Activated T-cell treated with anti-CD3 and anti-CD28 coated beads, Interleukin-2, amount 50 U/mL, for 4 hours (primary cell): ENCODE measurements around the gene MUC2. TPM values are rescaled to one million over a fixed set of nuclear protein-coding genes. Genes with fewer than 3 reads are reported as not detected.
A peak's percentile ranks its signal among the peaks of the same experiment; 100 is the strongest.
"Not testable (repeated sequence)": the region's sequence is repeated elsewhere in the genome, so short reads cannot be mapped to it uniquely, and the experiment has no call there.

Experiments
- ATAC-seq, 2 donors: fragments of 200-7000 bp; cut with Tn5 transposase; one replicate each; pipeline ENCODE4 v1.10.0; 2021
- DNase-seq: peaks from one replicate; pipeline ENCODE4 v3.0.0-alpha.2; 2020
- H3K27me3 Mint-ChIP-seq: one replicate; pipeline ENCODE4 v1.8.0; 2021; ENCODE audit warnings: low read depth, mixed read lengths
- H3K36me3 Mint-ChIP-seq: one replicate; pipeline ENCODE4 v1.8.0; 2022; ENCODE audit warnings: mixed read lengths; ENCODE audit not compliant: insufficient read depth
- H3K4me1 Mint-ChIP-seq: one replicate; pipeline ENCODE4 v1.8.0; 2021; ENCODE audit warnings: low read depth, mixed read lengths
- H3K4me3 Mint-ChIP-seq: one replicate; pipeline ENCODE4 v1.8.0; 2021; ENCODE audit warnings: mild to moderate bottlenecking, moderate library complexity, mixed read lengths
- H3K9me3 Mint-ChIP-seq: one replicate; pipeline ENCODE4 v1.8.0; 2021; ENCODE audit warnings: mixed read lengths
- total RNA-seq, 3 donors: library from RNA; stranded (reverse); gene quantifications; one replicate each; pipeline ENCODE4 v1.2.1, GENCODE V29; 2021

MUC2 gene
- total RNA-seq, 3 donors from 2014 or later, result 0.08 to 0.30 (median 0.24) TPM

DNA sequence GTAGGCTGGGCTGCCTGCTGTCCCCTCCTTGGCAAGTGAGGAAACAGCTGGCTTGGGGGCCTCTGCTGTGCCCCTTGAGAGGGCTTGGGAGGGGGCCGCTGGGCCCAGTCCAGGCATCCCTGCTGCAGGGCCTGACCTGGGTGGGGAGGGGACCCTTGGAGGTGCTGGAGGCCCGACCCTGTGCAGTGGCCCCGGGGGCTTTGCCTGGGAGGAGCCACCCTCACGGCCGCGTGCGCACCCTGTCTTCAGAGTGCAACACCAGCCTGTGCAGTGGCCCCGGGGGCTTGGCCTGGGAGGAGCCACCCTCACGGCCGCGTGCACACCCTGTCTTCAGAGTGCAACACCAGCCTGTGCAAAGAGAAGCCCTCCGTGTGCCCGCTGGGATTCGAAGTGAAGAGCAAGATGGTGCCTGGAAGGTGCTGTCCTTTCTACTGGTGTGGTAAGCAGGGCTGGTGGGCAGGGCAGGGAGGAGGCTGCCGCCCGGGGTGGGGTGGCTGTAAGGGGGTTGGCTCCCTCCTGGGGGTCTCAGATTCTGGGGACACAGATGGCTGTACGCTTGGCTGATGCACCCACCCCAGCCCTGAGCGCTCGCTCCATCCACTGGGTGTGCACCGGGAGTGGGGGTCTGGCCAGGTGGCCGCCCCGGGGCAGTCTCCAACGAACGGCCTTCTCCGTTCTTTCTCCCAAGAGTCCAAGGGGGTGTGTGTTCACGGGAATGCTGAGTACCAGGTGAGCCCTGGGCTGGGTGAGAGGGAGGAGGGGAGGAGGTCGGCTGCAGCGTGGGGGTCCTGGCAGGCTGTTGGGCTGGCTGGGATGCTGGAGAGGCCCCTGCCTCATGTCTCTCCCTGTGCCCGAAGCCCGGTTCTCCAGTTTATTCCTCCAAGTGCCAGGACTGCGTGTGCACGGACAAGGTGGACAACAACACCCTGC lies 32.9 kb downstream of the MUC2 start:
- no peak for ATAC-seq

DNA sequence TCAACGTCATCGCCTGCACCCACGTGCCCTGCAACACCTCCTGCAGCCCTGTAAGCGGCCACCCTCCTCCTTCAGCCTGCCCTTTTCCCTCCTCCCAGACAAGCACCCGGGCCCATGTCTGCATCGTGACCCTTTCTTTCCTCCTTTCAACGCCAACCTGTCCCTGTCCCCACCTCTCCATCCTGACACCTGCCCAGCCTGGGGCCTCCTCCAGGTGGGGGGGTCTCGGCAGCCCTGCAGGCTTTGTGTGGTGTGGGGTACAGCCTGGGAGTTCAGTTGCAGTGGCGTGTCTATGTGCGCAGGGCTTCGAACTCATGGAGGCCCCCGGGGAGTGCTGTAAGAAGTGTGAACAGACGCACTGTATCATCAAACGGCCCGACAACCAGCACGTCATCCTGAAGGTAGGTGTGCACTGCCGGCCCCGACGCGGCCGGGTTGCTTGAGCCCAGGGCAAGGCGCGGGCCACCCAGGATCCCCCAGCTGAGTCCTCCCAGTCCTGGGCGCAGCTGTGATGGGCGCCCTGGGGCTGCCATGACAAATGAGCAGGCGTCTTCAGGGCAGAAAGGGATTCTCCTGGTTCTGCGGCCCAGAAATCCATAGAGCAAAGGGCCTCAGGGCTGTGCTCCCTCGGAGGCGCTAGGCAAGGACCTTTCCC lies 33.7 kb downstream of the MUC2 start:
- Mint-ChIP-seq H3K4me1 (no peaks in the 10 kb centered on the region), H3K36me3 (no peaks in the 10 kb centered on the region), H3K4me3 (no peak overlapping the region), H3K27me3 (peaks cover 3% of the 10 kb centered on the region), H3K9me3 (no peaks in the 10 kb centered on the region)
- ATAC-seq, result no peak
- no peak for DNase-seq

More for the DNA sequence above, 32.9 kb downstream of the MUC2 start:
- no peaks in the 10 kb centered on the region for H3K4me1 Mint-ChIP-seq
- no peak overlapping the region for H3K4me3 Mint-ChIP-seq
- H3K36me3 Mint-ChIP-seq, result no peaks in the 10 kb centered on the region
- peaks cover 3% of the 10 kb centered on the region for H3K27me3 Mint-ChIP-seq
- H3K9me3 Mint-ChIP-seq, result no peaks in the 10 kb centered on the region
- no peak for DNase-seq

DNA sequence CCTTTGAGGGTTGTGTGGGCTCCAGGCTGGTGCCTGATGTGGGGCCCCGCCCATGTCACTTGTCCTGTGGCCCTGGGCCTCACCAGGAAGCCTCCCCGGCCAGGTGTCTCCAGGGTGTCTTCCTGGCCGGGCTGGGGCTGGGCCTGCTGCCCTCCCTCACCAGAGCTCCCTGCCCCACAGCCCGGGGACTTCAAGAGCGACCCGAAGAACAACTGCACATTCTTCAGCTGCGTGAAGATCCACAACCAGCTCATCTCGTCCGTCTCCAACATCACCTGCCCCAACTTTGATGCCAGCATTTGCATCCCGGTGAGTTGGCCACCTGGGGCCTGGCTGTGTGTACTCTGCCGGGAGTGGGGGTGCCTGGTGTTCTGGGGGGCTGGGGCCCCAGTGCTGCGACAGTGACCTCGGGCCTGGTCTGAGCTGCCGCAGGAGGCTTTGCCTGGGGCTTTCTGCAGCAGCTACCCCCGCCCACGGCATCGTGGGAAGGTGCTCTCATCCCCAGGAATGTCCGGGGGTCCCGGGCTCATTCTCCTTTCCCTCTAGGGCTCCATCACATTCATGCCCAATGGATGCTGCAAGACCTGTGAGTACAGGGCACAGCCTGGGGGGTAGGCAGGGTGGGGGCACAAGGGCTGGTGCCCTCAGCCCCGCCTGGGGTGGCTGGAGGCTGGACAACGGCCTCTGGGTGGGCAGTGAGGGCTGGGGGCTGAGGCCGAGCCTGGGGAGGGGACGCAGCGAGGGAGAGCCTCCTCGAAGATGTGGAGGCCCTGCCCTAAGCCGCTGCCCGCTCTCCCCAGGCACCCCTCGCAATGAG lies 34.6 kb downstream of the MUC2 start:
- Mint-ChIP-seq H3K9me3 (no peaks in the 10 kb centered on the region), H3K4me3 (no peak overlapping the region), H3K27me3 (peaks cover 3% of the 10 kb centered on the region), H3K4me1 (no peaks in the 10 kb centered on the region), H3K36me3 (no peaks in the 10 kb centered on the region)
- no peak for ATAC-seq
- DNase-seq, result no peak

DNA sequence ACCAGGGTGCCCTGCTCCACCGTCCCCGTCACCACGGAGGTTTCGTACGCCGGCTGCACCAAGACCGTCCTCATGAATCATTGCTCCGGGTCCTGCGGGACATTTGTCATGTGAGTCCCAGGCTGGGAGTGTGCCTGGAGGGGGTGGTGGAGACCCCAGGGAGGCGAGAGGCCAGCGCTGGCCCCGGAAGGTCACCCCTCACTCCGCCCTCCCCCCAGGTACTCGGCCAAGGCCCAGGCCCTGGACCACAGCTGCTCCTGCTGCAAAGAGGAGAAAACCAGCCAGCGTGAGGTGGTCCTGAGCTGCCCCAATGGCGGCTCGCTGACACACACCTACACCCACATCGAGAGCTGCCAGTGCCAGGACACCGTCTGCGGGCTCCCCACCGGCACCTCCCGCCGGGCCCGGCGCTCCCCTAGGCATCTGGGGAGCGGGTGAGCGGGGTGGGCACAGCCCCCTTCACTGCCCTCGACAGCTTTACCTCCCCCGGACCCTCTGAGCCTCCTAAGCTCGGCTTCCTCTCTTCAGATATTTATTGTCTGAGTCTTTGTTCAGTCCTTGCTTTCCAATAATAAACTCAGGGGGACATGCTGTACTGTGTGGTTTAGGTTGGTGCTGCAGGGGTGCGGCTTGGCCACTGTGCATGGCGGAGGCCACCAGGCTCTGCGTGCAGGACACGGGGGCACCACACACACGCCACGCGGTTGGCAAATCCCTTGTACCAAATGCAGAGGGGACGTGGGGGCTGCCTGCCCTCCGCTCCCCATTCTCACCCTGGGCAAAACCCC lies 35.4 kb downstream of the MUC2 start:
- no peak overlapping the region for H3K4me3 Mint-ChIP-seq
- DNase-seq, result no peak
- no peaks in the 10 kb centered on the region for H3K4me1 Mint-ChIP-seq
- no peak for ATAC-seq
- H3K27me3 Mint-ChIP-seq, result peaks cover 3% of the 10 kb centered on the region
- H3K9me3 Mint-ChIP-seq, result no peaks in the 10 kb centered on the region
- H3K36me3 Mint-ChIP-seq, result no peaks in the 10 kb centered on the region

DNA sequence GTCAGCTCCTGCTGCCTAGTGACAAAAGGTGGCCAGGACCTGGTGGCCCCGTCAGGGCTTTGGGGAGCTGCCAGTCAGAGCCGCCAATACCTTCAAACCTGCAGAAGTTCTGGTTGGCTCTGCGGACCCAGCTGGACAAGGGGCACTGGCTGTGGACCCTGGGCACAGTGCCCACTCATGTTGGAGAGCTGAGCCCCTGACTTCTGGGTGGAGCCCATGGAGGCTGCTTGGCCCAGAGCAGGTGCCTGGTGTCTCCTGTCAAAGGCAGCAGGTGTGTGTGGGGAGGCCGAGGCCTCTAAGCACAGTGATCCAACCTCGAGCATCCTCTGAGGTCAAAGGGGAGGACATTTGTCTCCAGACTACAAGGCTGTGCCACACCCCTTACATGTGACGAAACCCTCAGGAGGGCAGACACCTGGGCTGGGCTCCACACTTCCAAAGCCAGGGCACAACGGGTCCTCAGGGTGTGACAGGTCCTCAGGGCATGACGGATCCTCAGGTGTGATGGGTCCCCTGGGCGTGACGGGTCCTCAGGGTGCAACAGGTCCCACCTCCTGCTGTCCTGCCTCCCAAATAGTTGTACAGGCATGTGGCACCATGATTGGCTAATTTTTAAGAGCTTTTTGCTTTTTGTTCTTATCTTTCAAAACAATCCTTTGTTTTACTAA lies 37.0 kb downstream of the MUC2 start:
- H3K4me3 Mint-ChIP-seq, result no peak overlapping the region
- H3K9me3 Mint-ChIP-seq, result no peaks in the 10 kb centered on the region
- no peak for ATAC-seq
- H3K27me3 Mint-ChIP-seq, result peaks cover 3% of the 10 kb centered on the region
- no peaks in the 10 kb centered on the region for H3K36me3 Mint-ChIP-seq
- no peaks in the 10 kb centered on the region for H3K4me1 Mint-ChIP-seq
- DNase-seq, result no peak

DNA sequence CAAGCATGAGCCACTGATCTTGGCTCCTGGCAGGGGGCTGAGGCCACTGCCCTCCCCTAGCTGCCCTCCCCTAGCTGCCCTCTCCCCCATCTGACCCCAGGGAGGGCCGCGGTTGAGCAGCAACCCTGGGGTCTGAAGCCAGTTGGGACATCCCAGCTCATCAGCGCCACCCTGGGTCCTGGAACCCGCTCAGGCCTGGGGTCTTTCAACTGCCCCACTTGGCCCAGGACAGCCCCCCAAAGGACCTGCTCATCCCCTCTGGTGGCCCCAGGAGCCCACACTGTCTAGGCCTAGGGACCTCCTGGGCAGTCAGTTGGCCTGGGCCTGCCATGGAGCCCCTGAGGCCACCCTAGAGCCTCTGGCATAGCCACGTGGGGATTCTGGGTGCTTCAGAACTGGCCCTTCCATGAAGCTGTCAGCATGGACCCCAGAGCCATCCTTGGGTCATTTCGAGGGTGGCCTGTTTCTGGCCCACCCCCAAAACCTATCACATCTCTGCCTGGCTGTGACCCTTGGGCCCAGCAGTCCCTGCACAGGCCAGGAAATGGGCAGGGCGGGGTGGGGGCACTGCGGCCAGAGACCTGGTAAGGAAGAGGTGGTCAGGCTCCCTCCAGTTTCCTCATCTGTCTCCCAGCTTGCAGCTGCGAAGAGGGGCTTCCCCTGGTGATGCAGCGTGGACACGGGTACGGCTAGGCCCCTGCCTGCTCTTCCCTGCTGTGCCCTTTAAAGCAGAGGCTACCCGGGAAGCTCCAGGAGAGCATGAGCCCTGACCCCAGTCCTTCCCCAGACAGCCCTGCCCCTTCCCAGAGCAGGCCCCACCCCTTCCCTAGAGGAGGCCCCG lies 37.9 kb downstream of the MUC2 start:
- Mint-ChIP-seq H3K9me3 (no peaks in the 10 kb centered on the region), H3K36me3 (no peaks in the 10 kb centered on the region), H3K27me3 (peaks cover 3% of the 10 kb centered on the region), H3K4me3 (no peak overlapping the region), H3K4me1 (no peaks in the 10 kb centered on the region)
- ATAC-seq (no peak), DNase-seq (no peak)

DNA sequence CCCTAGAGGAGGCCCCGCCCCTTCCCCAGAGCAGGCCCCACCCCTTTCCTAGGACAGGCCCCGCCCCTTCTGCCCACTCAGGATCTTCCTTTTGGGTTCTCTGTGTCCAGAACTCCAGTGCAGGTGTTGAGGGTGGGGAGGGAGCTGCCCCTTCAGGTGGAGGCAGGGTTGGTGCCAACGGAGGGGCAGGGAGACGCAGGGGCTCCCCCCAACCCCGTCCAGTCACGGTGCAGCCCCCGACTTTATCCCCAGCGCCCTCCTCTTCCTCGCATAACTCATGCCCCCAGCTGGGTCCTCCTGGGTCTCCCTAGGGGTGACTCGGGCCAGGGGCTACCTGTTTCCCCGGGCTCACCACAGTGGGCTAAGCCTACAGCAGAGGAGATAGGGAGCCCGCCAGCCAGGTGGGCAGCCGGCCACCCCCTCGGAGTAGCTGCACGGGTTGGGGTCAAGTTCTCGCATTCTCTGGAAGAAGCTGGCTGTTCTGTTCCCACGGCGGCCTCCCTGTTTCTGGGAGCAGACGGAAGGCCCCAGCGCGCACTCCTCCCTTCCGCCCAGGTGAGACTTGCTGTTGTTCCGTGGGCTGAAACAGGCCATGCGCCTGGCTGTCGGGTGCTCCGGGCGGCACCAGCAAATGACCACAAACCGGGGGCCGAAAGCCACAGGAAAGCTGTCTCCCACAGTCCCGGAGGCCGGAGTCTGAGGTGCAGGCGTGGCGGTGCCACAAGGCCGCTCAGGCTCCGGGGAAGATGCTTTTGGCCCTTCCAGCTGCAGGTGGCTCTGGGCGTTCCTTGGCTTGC lies 38.9 kb downstream of the MUC2 start:
- H3K27me3 Mint-ChIP-seq, result peaks cover 4% of the 10 kb centered on the region
- no peak overlapping the region for H3K4me3 Mint-ChIP-seq
- H3K36me3 Mint-ChIP-seq, result no peaks in the 10 kb centered on the region
- DNase-seq, result no peak
- no peaks in the 10 kb centered on the region for H3K9me3 Mint-ChIP-seq
- ATAC-seq, result no peak
- no peaks in the 10 kb centered on the region for H3K4me1 Mint-ChIP-seq

DNA sequence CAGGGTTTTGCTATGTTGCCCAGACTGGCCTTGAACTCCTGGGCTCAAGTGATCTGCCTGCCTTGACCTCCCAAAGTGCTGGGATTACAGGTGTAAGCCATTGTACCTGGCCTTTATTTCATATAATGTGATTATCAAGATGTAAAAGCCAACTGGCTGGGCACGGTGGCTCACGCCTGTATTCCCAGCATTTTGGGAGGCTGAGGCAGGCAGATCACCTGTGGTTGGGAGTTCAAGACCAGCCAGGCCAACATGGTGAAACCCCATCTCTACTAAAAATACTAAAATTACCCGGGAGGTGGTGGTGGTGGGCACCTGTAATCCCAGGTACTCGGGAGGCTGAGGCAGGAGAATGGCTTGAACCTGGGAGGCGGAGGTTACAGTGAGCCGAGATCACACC lies 40.6 kb downstream of the MUC2 start:
- not testable (repeated sequence) for H3K36me3 Mint-ChIP-seq, H3K9me3 Mint-ChIP-seq, H3K4me3 Mint-ChIP-seq, H3K27me3 Mint-ChIP-seq, ATAC-seq, DNase-seq, H3K4me1 Mint-ChIP-seq

DNA sequence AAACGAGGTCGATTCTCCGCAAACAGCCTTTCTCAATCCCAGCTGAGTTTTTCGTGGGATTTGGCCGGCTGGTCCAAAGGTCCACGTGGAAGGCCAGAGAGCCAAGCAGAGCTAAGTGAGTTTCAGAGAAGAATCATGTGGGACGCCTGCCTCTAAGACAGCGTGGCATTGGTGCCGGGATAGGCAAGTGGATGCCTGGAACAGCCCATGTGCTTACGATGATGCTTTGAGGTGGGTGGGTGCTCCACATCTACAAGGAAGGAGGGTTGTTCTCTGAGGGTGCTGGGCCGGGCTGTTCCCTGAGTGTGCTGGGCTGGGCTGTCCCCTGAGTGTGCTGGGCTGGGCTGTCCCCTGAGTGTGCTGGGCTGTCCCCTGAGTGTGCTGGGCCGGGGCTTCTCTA lies 41.4 kb downstream of the MUC2 start:
- ATAC-seq, result no peak
- no peak for DNase-seq
- Mint-ChIP-seq H3K4me3 (no peak overlapping the region), H3K27me3 (peaks cover 4% of the 10 kb centered on the region), H3K4me1 (no peaks in the 10 kb centered on the region), H3K9me3 (no peaks in the 10 kb centered on the region), H3K36me3 (no peaks in the 10 kb centered on the region)

DNA sequence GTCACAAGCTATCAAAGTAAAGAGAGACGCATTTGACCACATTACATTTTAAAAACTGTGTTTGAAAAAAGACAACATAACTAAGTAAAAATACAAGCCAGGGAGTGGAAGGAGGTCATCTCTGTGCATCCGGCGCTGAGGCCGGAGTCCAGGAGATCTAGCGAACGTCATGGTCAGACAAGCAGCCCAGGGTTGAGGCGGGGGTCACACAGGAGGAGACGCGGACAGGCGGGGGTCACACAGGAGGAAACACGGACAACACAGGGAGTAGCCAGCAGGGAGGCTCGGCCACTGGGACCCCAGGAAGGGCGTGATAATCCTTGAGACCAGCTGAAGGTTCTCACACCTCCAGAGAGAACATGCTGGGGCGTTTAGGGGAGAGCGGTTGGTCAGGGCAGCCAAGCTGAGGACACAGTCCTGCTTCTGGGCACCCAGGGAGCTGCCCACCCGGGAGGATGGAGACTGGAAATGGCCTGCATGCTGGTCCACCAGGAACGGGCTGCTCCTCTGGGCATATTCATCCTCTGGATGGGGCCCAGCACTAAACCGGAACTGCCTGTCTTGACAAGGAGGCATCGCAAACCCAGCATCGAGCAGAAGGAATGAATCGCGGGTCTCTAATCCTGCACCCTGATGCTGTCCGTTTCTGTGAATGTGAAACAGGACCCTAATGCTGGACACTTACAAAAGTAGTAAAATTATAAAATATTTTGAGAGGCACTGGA lies 42.2 kb downstream of the MUC2 start:
- no peak for ATAC-seq
- H3K36me3 Mint-ChIP-seq, result no peaks in the 10 kb centered on the region
- DNase-seq, result peak; percentile 4
- H3K9me3 Mint-ChIP-seq, result no peaks in the 10 kb centered on the region
- H3K4me3 Mint-ChIP-seq, result no peak overlapping the region
- peaks cover 5% of the 10 kb centered on the region for H3K27me3 Mint-ChIP-seq
- no peaks in the 10 kb centered on the region for H3K4me1 Mint-ChIP-seq

DNA sequence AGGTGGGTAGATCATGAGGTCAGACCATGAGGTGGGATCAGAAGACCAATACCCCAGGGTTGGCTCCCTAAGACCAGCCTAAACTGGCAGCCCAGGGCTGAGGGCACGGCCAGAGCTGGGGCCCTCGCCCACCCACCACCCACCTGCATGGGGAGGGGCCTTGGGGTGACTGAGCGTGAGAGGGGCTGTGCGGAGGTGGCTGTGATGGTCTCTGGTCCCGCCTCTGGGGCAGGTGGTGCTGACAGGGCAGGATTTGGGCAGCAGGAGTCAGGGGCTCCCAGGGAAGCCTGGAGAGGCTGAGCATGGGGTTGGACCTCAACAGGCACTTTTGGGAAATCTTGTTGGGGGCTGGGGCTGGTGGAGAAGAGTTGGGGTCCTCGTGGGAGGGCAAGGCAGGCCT lies 43.3 kb downstream of the MUC2 start:
- Mint-ChIP-seq H3K9me3 (no peaks in the 10 kb centered on the region), H3K4me3 (no peak overlapping the region), H3K27me3 (peaks cover 8% of the 10 kb centered on the region), H3K36me3 (no peaks in the 10 kb centered on the region), H3K4me1 (no peaks in the 10 kb centered on the region)
- ATAC-seq (no peak), DNase-seq (no peak)
